GM12878 (cell line): ENCODE results near the gene CYP24A1.

Source experiments
- CREB1 ChIP-seq: IDR thresholded peaks from 2 replicates; pipeline ENCODE4 v1.6.1; 2012; ENCODE audit warnings: low read depth, mild to moderate bottlenecking, inconsistent platforms
- ESRRA ChIP-seq: IDR thresholded peaks from 2 replicates; pipeline ENCODE4 v1.6.1; 2012; ENCODE audit warnings: mild to moderate bottlenecking, low read length, improper control_type of control experiment
- GATAD2B ChIP-seq: fragments of 450-650 bp; conservative IDR thresholded peaks from 2 replicates; pipeline ENCODE4 v1.6.1; 2017; ENCODE audit warnings: low read depth, mild to moderate bottlenecking, moderate library complexity
- LARP7 ChIP-seq: fragments of 450-650 bp; IDR thresholded peaks from 2 replicates; pipeline ENCODE4 v1.6.1; 2017; ENCODE audit warnings: mild to moderate bottlenecking
- MYC ChIP-seq: IDR thresholded peaks from 2 replicates; pipeline ENCODE4 v1.6.1; 2011; ENCODE audit warnings: mild to moderate bottlenecking, low read length, moderate library complexity, inconsistent platforms; ENCODE audit not compliant: insufficient read depth, insufficient replicate concordance, insufficient read length, severe bottlenecking
- PAX8 ChIP-seq: fragments of 450-650 bp; IDR thresholded peaks from 2 replicates; pipeline ENCODE4 v1.6.1; 2017; ENCODE audit warnings: mild to moderate bottlenecking, moderate library complexity
- ZNF274 ChIP-seq: IDR thresholded peaks from one replicate; pipeline ENCODE4 v1.8.0; 2011; ENCODE audit not compliant: insufficient read length, insufficient read depth
- TF ChIP-seq, protein P1 (sequence below): IDR thresholded peaks from 2 replicates; pipeline ENCODE4 v1.6.1; 2011; ENCODE audit warnings: low read depth, low read length, improper control_type of control experiment, borderline replicate concordance
- TF ChIP-seq, protein P2 (sequence below), 3 experiments: IDR thresholded peaks in 2 of 3; conservative IDR thresholded peaks in 1 of 3; 2 replicates each; pipeline ENCODE4 v1.5.1; 2011; ENCODE audit warnings: low read depth in 3 of 3, low read length in 3 of 3, mild to moderate bottlenecking in 3 of 3, control low read depth in 2 of 3, moderate library complexity in 2 of 3, inconsistent platforms in 1 of 3, mixed read lengths in 1 of 3; ENCODE audit not compliant: control insufficient read depth in 2 of 3, insufficient read depth in 1 of 3; ENCODE audit errors: extremely low read depth in 1 of 3
- TF ChIP-seq, protein P3 (sequence below): IDR thresholded peaks from 2 replicates; pipeline ENCODE4 v1.6.1; 2012; ENCODE audit warnings: mild to moderate bottlenecking, low read depth, low read length

DNA sequence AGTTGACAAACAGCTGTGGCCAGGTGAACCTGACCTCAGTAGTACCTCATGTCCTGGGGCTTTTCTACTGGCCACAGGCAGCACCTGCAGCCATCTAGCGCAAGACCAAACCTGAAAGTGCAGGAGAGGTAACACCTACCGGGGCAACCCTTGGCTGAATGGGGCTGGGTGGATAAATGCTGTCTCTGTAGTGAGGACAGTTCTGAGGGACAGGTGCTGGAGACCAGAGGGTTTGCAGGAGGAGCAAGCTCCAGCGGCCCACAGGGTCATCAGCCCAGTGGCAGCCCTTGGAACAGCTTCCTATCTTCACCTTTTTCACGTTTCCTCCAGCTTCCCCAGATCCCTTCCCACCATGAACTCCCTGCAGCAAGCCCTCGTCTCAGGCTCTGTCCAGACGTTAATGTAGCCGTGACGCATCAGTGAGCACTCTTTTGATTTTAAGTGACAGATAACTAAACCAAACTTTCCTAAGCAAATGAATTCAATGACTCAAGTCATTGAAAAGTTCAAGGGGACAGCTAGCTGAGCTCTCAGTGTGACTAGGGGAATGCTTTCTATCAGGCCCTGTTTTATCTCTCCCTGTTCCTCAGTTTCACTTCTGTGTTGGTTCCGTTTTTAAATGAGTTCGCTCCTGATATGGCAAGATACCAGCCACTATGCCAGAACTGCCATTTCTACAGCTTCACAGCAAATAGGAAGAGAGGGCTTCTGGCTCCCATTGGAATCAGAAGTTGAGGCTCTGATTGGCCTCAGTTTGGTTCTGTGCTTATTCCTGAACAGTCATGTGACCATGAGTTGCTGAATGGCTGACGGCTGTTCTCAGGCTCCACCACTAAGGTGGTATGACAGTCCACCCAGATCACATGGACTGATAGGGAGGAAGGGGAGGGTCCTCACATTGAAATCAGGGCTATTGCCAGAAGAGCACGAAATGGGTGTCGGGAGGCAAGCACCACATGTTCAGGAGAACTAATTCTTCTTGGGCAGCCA, 22.0 kb upstream of the CYP24A1 start:
- TF ChIP-seq, protein P1, sequence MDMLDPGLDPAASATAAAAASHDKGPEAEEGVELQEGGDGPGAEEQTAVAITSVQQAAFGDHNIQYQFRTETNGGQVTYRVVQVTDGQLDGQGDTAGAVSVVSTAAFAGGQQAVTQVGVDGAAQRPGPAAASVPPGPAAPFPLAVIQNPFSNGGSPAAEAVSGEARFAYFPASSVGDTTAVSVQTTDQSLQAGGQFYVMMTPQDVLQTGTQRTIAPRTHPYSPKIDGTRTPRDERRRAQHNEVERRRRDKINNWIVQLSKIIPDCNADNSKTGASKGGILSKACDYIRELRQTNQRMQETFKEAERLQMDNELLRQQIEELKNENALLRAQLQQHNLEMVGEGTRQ, result no peak
- TF ChIP-seq, protein P2, sequence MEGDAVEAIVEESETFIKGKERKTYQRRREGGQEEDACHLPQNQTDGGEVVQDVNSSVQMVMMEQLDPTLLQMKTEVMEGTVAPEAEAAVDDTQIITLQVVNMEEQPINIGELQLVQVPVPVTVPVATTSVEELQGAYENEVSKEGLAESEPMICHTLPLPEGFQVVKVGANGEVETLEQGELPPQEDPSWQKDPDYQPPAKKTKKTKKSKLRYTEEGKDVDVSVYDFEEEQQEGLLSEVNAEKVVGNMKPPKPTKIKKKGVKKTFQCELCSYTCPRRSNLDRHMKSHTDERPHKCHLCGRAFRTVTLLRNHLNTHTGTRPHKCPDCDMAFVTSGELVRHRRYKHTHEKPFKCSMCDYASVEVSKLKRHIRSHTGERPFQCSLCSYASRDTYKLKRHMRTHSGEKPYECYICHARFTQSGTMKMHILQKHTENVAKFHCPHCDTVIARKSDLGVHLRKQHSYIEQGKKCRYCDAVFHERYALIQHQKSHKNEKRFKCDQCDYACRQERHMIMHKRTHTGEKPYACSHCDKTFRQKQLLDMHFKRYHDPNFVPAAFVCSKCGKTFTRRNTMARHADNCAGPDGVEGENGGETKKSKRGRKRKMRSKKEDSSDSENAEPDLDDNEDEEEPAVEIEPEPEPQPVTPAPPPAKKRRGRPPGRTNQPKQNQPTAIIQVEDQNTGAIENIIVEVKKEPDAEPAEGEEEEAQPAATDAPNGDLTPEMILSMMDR (IDR thresholded peaks at IDR 0.05 in 2 of 3, conservative IDR thresholded peaks at IDR 0.05 in 1 of 3; ENCODE audit: control insufficient read depth in 2 of 3, extremely low read depth in 1 of 3, insufficient read depth in 1 of 3, low read depth in 3 of 3, low read length in 3 of 3), result no peak
- TF ChIP-seq LARP7 (no peak), ZNF274 (no peak), GATAD2B (no peak), CREB1 (no peak), ESRRA (no peak), MYC (no peak), PAX8 (no peak)
- TF ChIP-seq, protein P3, sequence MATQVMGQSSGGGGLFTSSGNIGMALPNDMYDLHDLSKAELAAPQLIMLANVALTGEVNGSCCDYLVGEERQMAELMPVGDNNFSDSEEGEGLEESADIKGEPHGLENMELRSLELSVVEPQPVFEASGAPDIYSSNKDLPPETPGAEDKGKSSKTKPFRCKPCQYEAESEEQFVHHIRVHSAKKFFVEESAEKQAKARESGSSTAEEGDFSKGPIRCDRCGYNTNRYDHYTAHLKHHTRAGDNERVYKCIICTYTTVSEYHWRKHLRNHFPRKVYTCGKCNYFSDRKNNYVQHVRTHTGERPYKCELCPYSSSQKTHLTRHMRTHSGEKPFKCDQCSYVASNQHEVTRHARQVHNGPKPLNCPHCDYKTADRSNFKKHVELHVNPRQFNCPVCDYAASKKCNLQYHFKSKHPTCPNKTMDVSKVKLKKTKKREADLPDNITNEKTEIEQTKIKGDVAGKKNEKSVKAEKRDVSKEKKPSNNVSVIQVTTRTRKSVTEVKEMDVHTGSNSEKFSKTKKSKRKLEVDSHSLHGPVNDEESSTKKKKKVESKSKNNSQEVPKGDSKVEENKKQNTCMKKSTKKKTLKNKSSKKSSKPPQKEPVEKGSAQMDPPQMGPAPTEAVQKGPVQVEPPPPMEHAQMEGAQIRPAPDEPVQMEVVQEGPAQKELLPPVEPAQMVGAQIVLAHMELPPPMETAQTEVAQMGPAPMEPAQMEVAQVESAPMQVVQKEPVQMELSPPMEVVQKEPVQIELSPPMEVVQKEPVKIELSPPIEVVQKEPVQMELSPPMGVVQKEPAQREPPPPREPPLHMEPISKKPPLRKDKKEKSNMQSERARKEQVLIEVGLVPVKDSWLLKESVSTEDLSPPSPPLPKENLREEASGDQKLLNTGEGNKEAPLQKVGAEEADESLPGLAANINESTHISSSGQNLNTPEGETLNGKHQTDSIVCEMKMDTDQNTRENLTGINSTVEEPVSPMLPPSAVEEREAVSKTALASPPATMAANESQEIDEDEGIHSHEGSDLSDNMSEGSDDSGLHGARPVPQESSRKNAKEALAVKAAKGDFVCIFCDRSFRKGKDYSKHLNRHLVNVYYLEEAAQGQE, result no peak
